ENCODE data around the gene KANK4.

Gene KANK4

DNA sequence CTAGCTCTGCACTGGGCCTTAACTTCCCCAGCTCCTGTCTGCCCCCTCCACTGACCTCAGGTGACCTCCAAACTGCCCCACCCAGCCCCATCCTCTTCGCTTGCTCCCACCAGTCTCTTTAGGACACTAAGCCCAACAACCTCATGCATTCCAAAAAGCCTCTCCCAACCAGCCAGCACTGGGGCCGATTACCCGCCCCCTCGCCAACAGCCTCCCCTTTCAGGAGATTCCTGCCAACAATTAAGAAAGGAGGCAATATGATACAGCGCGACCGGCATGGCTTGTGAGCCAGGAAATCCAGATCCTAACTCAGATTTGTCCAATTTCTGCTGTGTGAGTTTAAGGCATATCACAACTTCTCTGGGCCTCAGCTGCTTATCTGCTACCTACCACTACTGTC, 14.7 kb downstream of the KANK4 start:
- no peak for DNase-seq

DNA sequence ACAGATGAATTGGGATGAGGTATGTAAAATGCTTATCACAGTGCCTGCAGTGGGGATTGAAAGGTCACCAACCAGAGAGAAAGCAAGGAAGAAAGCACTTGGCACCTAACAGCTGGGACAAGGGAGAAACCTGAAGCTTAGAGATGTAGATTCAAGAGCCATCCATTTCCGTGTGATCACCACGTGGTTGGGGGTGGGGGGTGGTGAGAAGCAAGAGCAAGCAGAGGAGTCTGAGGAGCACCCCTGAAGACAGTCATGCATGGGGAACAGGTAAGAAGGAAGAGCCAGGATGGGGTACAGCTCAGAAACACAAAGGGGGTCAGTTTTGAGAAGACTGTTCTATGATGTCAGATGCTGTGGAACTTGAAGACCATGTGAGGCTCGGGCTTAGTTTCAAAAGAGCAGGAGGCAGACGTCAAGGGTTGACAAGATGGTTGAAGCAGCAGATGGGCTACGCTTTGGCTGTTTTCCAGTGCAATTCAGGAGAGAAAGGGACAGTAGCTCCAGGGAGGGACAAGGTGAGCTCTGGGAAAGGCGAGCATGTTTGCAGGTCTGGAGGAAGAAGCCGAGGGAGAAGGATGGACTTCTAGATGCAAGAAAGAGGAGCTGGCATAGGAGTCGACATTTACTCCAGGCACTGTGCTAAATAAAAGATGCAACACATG, 17.4 kb downstream of the KANK4 start:
- peak; percentile 63 for DNase-seq

DNA sequence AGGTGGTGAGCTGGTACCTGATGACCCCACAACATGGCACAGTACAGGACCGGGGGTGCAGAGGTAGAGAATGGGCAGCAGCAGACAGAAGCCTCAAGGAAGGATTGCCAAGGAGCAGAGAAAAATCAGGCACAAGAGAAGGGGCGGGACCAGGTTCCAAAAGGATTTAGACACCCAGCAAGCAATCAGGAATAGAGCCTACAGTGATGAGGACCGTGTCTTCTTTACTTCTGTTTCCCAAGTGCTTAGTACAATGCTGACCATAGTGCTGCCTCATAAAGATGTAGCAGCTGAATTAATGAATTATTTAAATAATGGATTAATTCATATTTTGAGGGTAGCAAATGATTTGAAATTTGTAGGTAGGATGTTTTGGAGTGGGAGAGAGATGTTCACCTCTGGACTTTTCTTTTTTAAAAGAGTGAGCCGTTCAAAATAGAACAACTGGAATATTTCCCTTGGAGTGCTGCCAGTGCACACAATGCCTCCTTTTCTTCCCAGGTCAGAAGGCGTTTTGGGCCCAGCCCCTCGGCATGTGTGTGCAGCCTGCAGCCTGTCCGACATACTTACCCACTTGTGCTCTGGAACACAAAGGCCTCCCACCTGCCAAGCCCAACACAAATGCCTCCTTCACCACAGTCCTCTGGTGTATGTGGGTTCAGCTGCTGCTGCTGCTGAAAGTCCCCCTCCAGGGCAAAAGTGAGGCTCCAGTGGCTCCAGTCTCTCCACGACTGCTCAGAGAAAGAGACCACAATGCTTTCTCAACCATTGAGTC, 19.6 kb downstream of the KANK4 start:
- DNase-seq, result peak; percentile 86

GRCh38 chr1:62295921-62296491, 23.2 kb downstream of the KANK4 start:
- DNase-seq, result no peak

- no peak for DNase-seq
These were observed 25.0 kb downstream of the KANK4 start for GRCh38 chr1:62294261-62294660.

DNA sequence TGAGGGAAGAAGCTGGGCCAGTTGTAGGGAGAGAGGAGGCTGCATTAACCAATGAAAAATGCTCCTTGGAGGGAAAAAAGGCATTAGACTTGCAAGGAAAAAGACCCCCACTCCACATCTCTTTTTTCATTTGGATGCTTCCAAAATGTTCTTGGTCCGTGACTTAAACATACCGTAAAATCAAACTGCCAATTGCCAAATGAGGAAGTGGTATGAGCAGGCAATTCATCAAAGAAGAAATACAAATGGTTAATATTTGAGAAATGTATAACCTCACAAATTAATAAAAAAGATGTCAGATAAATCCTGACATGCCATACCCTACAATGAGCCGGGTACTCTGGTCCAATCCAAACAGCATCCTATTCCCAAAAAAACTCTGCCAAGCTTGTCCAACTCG, 30.6 kb downstream of the KANK4 start:
- no peak for DNase-seq

DNA sequence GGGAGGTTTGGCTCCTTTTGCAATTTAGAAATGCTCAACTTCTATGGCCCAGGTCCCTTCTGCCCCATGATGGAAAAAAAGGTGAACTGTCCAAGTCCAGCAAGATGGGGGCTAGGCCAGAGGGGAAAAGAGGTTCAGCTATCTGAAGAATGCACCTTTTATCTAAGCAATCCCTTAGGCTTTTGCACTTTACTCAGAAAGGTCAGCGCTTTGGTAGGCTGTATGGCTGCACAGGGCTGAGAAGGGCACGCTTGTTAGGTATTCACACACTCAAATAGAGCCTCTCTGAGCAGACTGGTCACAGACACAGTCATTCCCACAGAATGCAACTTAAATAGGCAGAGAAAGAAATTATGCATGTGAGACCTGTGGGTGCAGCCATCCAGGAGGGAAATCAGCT, 31.0 kb downstream of the KANK4 start:
- DNase-seq, result no peak

- peak; percentile 38 for DNase-seq
These were observed 32.4 kb downstream of the KANK4 start for GRCh38 chr1:62286786-62287224.

- peak; percentile 80 for DNase-seq
These were observed 33.0 kb downstream of the KANK4 start for GRCh38 chr1:62285984-62286785.

GRCh38 chr1:62285440-62285839, 33.8 kb downstream of the KANK4 start:
- DNase-seq, result peak; percentile 84

DNA sequence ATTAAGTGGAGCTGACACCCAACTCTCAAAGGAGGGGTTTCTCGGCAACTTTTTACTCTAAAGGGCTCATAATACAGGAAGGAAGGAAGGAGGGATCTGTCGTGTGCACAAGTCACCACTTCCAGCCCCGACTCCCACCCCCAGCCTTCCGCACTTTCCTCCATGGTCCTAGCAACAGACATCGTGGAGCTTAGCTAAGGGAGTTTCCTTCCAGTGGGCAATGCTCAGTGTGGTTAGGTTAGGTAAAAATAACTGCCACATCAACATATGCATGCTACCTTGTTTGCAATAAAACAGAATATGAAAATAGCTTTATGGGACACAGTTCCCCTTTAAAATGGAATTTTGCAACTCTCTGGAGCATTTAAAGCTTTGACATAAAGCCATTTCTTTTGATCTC, 35.2 kb downstream of the KANK4 start:
- DNase-seq, result no peak

GRCh38 chr1:62282909-62283755, 36.1 kb downstream of the KANK4 start:
- no peak for DNase-seq

GRCh38 chr1:62281922-62282555, 37.2 kb downstream of the KANK4 start:
- DNase-seq, result no peak

GRCh38 chr1:62280960-62281465, 38.2 kb downstream of the KANK4 start:
- DNase-seq, result no peak

- no peak for DNase-seq
These were observed 39.1 kb downstream of the KANK4 start for GRCh38 chr1:62280150-62280549.

- no peak for DNase-seq
These were observed 42.4 kb downstream of the KANK4 start for GRCh38 chr1:62276791-62277190.

GRCh38 chr1:62274496-62275485, 44.4 kb downstream of the KANK4 start:
- DNase-seq, result no peak

- no peak for DNase-seq
These were observed 45.3 kb downstream of the KANK4 start for GRCh38 chr1:62273953-62274352.

DNA sequence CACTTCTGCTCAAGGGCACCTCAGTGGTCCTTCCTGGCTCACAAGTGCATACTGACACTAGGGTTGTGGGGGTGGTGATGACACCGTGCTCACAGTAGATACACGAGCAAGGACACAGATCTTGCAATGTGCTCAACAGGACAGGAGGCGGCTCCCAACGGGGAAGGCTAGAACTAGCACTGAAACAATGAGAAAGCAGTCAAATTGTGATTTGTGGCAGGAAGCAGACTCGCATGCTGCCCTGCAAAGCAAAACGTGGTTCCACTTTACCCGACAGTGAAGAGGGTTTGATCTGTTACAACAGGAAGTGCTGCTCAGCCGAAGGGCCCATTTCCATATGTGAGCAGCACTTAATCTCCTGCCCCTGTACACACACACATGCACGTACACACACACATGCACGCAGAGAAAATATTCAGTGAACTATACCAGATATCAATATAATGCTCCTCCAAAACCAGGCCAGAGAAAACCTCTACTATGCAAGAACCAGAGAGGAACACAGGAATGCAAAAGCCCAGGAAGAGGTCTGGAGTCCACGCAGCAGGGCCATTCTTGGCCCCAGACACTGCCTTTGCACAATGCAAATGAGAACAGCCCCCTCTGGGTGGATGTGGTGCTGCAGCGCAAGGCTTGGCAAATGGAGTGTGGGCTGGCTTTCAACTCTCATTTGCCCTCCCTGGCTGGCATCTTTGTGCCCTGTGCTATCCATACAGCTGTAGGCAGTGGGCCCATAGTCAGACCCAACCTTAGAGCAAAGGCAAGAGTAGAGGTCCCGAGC, 47.1 kb downstream of the KANK4 start:
- peak; percentile 18 for DNase-seq
